Lung (tissue), 12 donors: ENCODE results near the gene CCDC178. TPM values are rescaled to one million over a fixed set of nuclear protein-coding genes. Genes with fewer than 3 reads are reported as not detected.
"Not testable (repeated sequence)": the region's sequence is repeated elsewhere in the genome, so short reads cannot be mapped to it uniquely, and the experiment has no call there.

Source experiments
- ATAC-seq: fragments of 200-7000 bp; cut with Tn5 transposase; one replicate; pipeline ENCODE4 v1.9.1; 2020; ENCODE audit warnings: moderate number of reproducible peaks; ENCODE audit not compliant: insufficient read depth, low FRiP score
- DNase-seq, 3 donors: peaks; one replicate each; pipeline ENCODE4 v3.0.0-alpha.2; 2013 to 2017
- H3K27ac ChIP-seq, 2 donors: one replicate each; pipeline ENCODE4 v1.5.1; 2013; ENCODE audit warnings: mild to moderate bottlenecking in 2 of 2, moderate library complexity in 2 of 2, control low read depth in 1 of 2, inconsistent platforms in 1 of 2, low read depth in 1 of 2, low read length in 1 of 2
- H3K27me3 ChIP-seq, 3 donors: one replicate each; pipeline ENCODE4 v1.5.1; 2013; ENCODE audit warnings: low read length in 2 of 3; ENCODE audit not compliant: control insufficient read depth in 3 of 3, insufficient read depth in 3 of 3
- H3K36me3 ChIP-seq, 4 donors: one replicate each; pipeline ENCODE4 v1.5.1; 2013; ENCODE audit warnings: low read length in 4 of 4, mild to moderate bottlenecking in 1 of 4, moderate library complexity in 1 of 4; ENCODE audit not compliant: control insufficient read depth in 4 of 4, insufficient read depth in 4 of 4
- H3K4me1 ChIP-seq, 5 donors: one replicate each; pipeline ENCODE4 v1.5.1; 2013; ENCODE audit warnings: low read length in 5 of 5, mild to moderate bottlenecking in 2 of 5, moderate library complexity in 1 of 5; ENCODE audit not compliant: control insufficient read depth in 5 of 5, insufficient read depth in 5 of 5
- H3K4me3 ChIP-seq: one replicate; pipeline ENCODE4 v1.5.1; 2013; ENCODE audit warnings: mild to moderate bottlenecking, control low read depth, moderate library complexity
- H3K9ac ChIP-seq, 2 donors: one replicate each; pipeline ENCODE4 v1.5.1; 2013; ENCODE audit warnings: low read length in 2 of 2, control low read depth in 1 of 2; ENCODE audit not compliant: insufficient read depth in 1 of 2
- H3K9me3 ChIP-seq, 4 donors: one replicate each; pipeline ENCODE4 v1.5.1; 2013; ENCODE audit warnings: low read length in 3 of 4, mild to moderate bottlenecking in 1 of 4, moderate library complexity in 1 of 4; ENCODE audit not compliant: control insufficient read depth in 4 of 4, insufficient read depth in 3 of 4
- CTCF ChIP-seq: IDR thresholded peaks from 2 replicates; pipeline ENCODE4 v1.5.1; 2012; ENCODE audit warnings: mild to moderate bottlenecking; ENCODE audit errors: control extremely low read depth, extremely low read depth
- WGBS, 2 donors: extraction: QIAGEN DNeasy Blood & Tissue Kit; methylation state at CpG; one replicate each; pipeline ENCODE4 v1.1.7; 2013; 5-methylcytosine and 5-hydroxymethylcytosine counted together
- polyA plus RNA-seq, 2 donors: library from polyadenylated mRNA; stranded (reverse); fragments of 200-250 nt; gene quantifications; one replicate each; pipeline ENCODE4 v1.2.1, GENCODE V29; 2013
- total RNA-seq, 2 donors: library from RNA; depleted of rRNA in 1 of 2; stranded (reverse); fragments of >200 nt in 1 of 2; gene quantifications; one replicate each; pipeline ENCODE4 v1.2.1, GENCODE V29; 2014 to 2021
- donor health status: control.
- donor health status: control.
- donor health status: Bipolar disorder and iron deficiency.
- donor health status: healthy.
- donor health status: DM: yes; HTN: yes; CAD: no.

Gene CCDC178
- total and polyA plus RNA-seq, 4 donors: 0.08 to 1.1 (median 0.77) TPM

GRCh38 chr18:33154049-33154448, 286.5 kb downstream of the CCDC178 start:
- Histone ChIP-seq H3K4me1 (peaks cover 0 to 2% (median 0%) of the 10 kb centered on the region in 5 donors), H3K27ac (no peak overlapping the region), H3K9me3 (no peaks in the 10 kb centered on the region), H3K27me3 (no peaks in the 10 kb centered on the region), H3K9ac (no peak overlapping the region), H3K36me3 (no peaks in the 10 kb centered on the region), H3K4me3 (no peak overlapping the region)
- WGBS, 2 donors: 78 to 86% methylated on average over 2 of the region's 2 CpGs
- no peak for ATAC-seq
- TF ChIP-seq CTCF: no peak
- no peak for DNase-seq

GRCh38 chr18:33152376-33152775, 288.1 kb downstream of the CCDC178 start:
- Histone ChIP-seq H3K4me1 (no peaks in the 10 kb centered on the region), H3K27ac (no peak overlapping the region), H3K9me3 (no peaks in the 10 kb centered on the region), H3K9ac (no peak overlapping the region), H3K4me3 (no peak overlapping the region), H3K36me3 (no peaks in the 10 kb centered on the region), H3K27me3 (no peaks in the 10 kb centered on the region)
- WGBS, 2 donors: 65 to 75% methylated on average over 1 of the region's 1 CpG
- TF ChIP-seq CTCF: no peak
- no peak for ATAC-seq
- DNase-seq: no peak

GRCh38 chr18:33147811-33148210, 292.7 kb downstream of the CCDC178 start:
- DNase-seq, H3K9ac ChIP-seq, ATAC-seq, H3K4me1 ChIP-seq, H3K27ac ChIP-seq, H3K36me3 ChIP-seq, H3K4me3 ChIP-seq, H3K9me3 ChIP-seq, H3K27me3 ChIP-seq: not testable (repeated sequence)
- WGBS, 2 donors: 96 to 97% methylated on average over 22 to 25 of the region's 25 CpGs

- Histone ChIP-seq H3K4me1 (no peaks in the 10 kb centered on the region), H3K27ac (no peak overlapping the region), H3K27me3 (no peaks in the 10 kb centered on the region), H3K36me3 (no peaks in the 10 kb centered on the region), H3K9me3 (no peaks in the 10 kb centered on the region), H3K9ac (no peak overlapping the region), H3K4me3 (no peak overlapping the region)
- no peak for DNase-seq
- WGBS, 2 donors: 65 to 66% methylated on average over 2 of the region's 2 CpGs
- TF ChIP-seq CTCF: no peak
- ATAC-seq: no peak
Measured at GRCh38 chr18:33146014-33146413, 294.5 kb downstream of the CCDC178 start.
